Panc1 (cell line): Measurements from ENCODE around the gene MS4A10. TPM values are rescaled to one million over a fixed set of nuclear protein-coding genes. Genes with fewer than 3 reads are reported as not detected.

Experiments used
- ATAC-seq: fragments of 200-7000 bp; cut with Tn5 transposase; 2 replicates; pipeline ENCODE4 v1.9.1; 2020; ENCODE audit warnings: mild to moderate bottlenecking, moderate library complexity
- BruUV-seq: library from RNA; stranded (reverse); fragments of 400-500 nt; replicated peaks from 2 replicates; lab custom pipeline; 2021; lab: Mats Ljungman, UMichigan
- CTCF ChIA-PET: fragments of 300-600 bp; sonication (Branson Sonifier 250); formaldehyde crosslinking; loops from one replicate; lab custom pipeline; 2022; ENCODE audit warnings: antibody characterized with exemption; lab: Charles Lee
- POLR2A ChIA-PET: fragments of 300-600 bp; sonication (Branson Sonifier 250); formaldehyde crosslinking; loops from one replicate; lab custom pipeline; 2022; ENCODE audit warnings: antibody characterized with exemption; lab: Charles Lee
- DNase-seq: peaks from one replicate; pipeline ENCODE4 v3.0.0-alpha.2; 2010; ENCODE audit warnings: low read depth, low spot score
- H3K27ac ChIP-seq: 2 replicates; pipeline ENCODE4 v1.5.1; 2011; ENCODE audit warnings: mild to moderate bottlenecking, low read length, inconsistent platforms
- H3K27me3 ChIP-seq: fragments of 200-500 bp; sonication (Bioruptor generic); 2 replicates; pipeline ENCODE4 v1.6.0; 2014; ENCODE audit warnings: low read length, inconsistent platforms; ENCODE audit not compliant: control insufficient read depth, insufficient read depth
- H3K36me3 ChIP-seq: fragments of 200-500 bp; sonication (Bioruptor generic); 2 replicates; pipeline ENCODE4 v1.5.1; 2014; ENCODE audit warnings: inconsistent platforms, mild to moderate bottlenecking, low read length, moderate library complexity; ENCODE audit not compliant: control insufficient read depth, insufficient read depth
- H3K4me1 ChIP-seq: 2 replicates; pipeline ENCODE4 v1.5.1; 2011; ENCODE audit warnings: inconsistent platforms, mild to moderate bottlenecking, low read length, moderate library complexity; ENCODE audit not compliant: control insufficient read depth, insufficient read depth
- H3K4me3 ChIP-seq, 2 experiments: 2 replicates each; pipeline ENCODE4 v1.5.1; 2011 to 2012; ENCODE audit warnings: low read depth in 2 of 2, low read length in 2 of 2, mild to moderate bottlenecking in 2 of 2, inconsistent platforms in 1 of 2, moderate library complexity in 1 of 2
- H3K9me3 ChIP-seq: fragments of 200-500 bp; sonication (Bioruptor generic); 2 replicates; pipeline ENCODE4 v1.5.1; 2014; ENCODE audit warnings: low read depth, mild to moderate bottlenecking, inconsistent platforms, low read length, moderate library complexity; ENCODE audit not compliant: control insufficient read depth, insufficient read depth
- CTCF ChIP-seq: fragments of 450-650 bp; IDR thresholded peaks from 2 replicates; pipeline ENCODE4 v1.5.1; 2017; ENCODE audit warnings: mild to moderate bottlenecking
- POLR2AphosphoS5 ChIP-seq: IDR thresholded peaks from 2 replicates; pipeline ENCODE4 v1.6.1; 2012; ENCODE audit warnings: mild to moderate bottlenecking, low read depth, low read length, moderate library complexity
- REST ChIP-seq, 2 experiments: IDR thresholded peaks; 2 replicates each; pipeline ENCODE4 v1.6.1; 2011 to 2012; ENCODE audit warnings: low read depth in 2 of 2, control low read depth in 1 of 2, low read length in 1 of 2, mild to moderate bottlenecking in 1 of 2, moderate library complexity in 1 of 2; ENCODE audit not compliant: insufficient read depth in 1 of 2
- SIN3A ChIP-seq: IDR thresholded peaks from 2 replicates; pipeline ENCODE4 v1.6.1; 2012; ENCODE audit warnings: low read depth, mild to moderate bottlenecking, low read length, moderate library complexity, borderline replicate concordance; ENCODE audit not compliant: insufficient read depth
- TCF7L2 ChIP-seq: IDR thresholded peaks from 2 replicates; pipeline ENCODE4 v1.6.1; 2011; ENCODE audit warnings: mild to moderate bottlenecking, low read depth, low read length, inconsistent platforms
- in situ Hi-C: cut with HindIII; loops from 2 replicates; pipeline ENCODE4 v1.10.0; 2016; ENCODE audit warnings: low sequenced_read_pairs, low pct_unique_long_range_greater_than_20kb
- intact Hi-C: fragments of 100-400 bp; cut with micrococcal nuclease; formaldehyde crosslinking; loops from one replicate; pipeline ENCODE4 v1.10.0; 2022; ENCODE audit not compliant: unreplicated experiment
- total RNA-seq: library from RNA; stranded (reverse); gene quantifications from one replicate; pipeline ENCODE4 v1.2.1, GENCODE V29; 2021; ENCODE audit not compliant: unreplicated experiment

Gene MS4A10
- total RNA-seq, 1 experiment from 2014 or later, result not detected

- H3K27me3 ChIP-seq, result peaks cover 18% of the 10 kb centered on the region
- no peaks in the 10 kb centered on the region for H3K36me3 ChIP-seq
- no TSS peak for BruUV-seq
- in situ Hi-C loops (no loop called here), intact Hi-C loops (no loop called here)
- ATAC-seq (no peak), DNase-seq (no peak)
- TF ChIP-seq POLR2AphosphoS5 (no peak), TCF7L2 (no peak), SIN3A (no peak), CTCF (no peak), REST (IDR thresholded peaks at IDR 0.05; ENCODE audit: insufficient read depth in 1 of 2, low read depth in 2 of 2, low read length in 1 of 2) (no peak)
- ChIA-PET CTCF (interaction anchor here (0.6 kb wide), 1 partner anchor 551 kb away, joined by 6 read pairs; no protein-coding TSS in a partner anchor), POLR2A (no interaction called here)
- no peaks in the 10 kb centered on the region for H3K4me1 ChIP-seq
- no peak overlapping the region for H3K27ac ChIP-seq
- no peaks in the 10 kb centered on the region for H3K9me3 ChIP-seq
- H3K4me3 ChIP-seq, result no peak overlapping the region
Measured at GRCh38 chr11:60761436-60762190, 23.5 kb upstream of the MS4A10 start.

GRCh38 chr11:60762851-60763691 lies 22.1 kb upstream of the MS4A10 start:
- intact Hi-C loops, result no loop called here
- no peak for ATAC-seq

More at GRCh38 chr11:60762851-60763691, 22.1 kb upstream of the MS4A10 start:
- Histone ChIP-seq H3K9me3 (no peaks in the 10 kb centered on the region), H3K27me3 (peaks cover 11% of the 10 kb centered on the region), H3K36me3 (no peaks in the 10 kb centered on the region), H3K27ac (no peak overlapping the region), H3K4me1 (no peaks in the 10 kb centered on the region), H3K4me3 (no peak overlapping the region)
- CTCF ChIA-PET, result interaction anchor here (0.6 to 1.8 kb wide), 6 partner anchors 9 to 400 kb away, joined by 3 to 5 read pairs (median 4); no protein-coding TSS in a partner anchor
- POLR2A ChIA-PET, result no interaction called here
- DNase-seq, result no peak
- TF ChIP-seq TCF7L2 (no peak), CTCF (peak; percentile 70)
- BruUV-seq, result no TSS peak
- in situ Hi-C loops, result no loop called here
